Panc1 (cell line): Measurements from ENCODE around the gene TMEM164.

Experiments
- POLR2AphosphoS5 ChIP-seq: IDR thresholded peaks from 2 replicates; pipeline ENCODE4 v1.6.1; 2012; ENCODE audit warnings: mild to moderate bottlenecking, low read depth, low read length, moderate library complexity
- REST ChIP-seq, 2 experiments: IDR thresholded peaks; 2 replicates each; pipeline ENCODE4 v1.6.1; 2011 to 2012; ENCODE audit warnings: low read depth in 2 of 2, control low read depth in 1 of 2, low read length in 1 of 2, mild to moderate bottlenecking in 1 of 2, moderate library complexity in 1 of 2; ENCODE audit not compliant: insufficient read depth in 1 of 2
- SIN3A ChIP-seq: IDR thresholded peaks from 2 replicates; pipeline ENCODE4 v1.6.1; 2012; ENCODE audit warnings: low read depth, mild to moderate bottlenecking, low read length, moderate library complexity, borderline replicate concordance; ENCODE audit not compliant: insufficient read depth
- TF ChIP-seq, protein P1 (sequence below): fragments of 450-650 bp; IDR thresholded peaks from 2 replicates; pipeline ENCODE4 v1.5.1; 2017; ENCODE audit warnings: mild to moderate bottlenecking

GRCh38 chrX:110103344-110103743 is 100.4 kb downstream of the TMEM164 start:
- TF ChIP-seq REST (IDR thresholded peaks at IDR 0.05; ENCODE audit: insufficient read depth in 1 of 2, low read depth in 2 of 2, low read length in 1 of 2): no peak
- TF ChIP-seq, protein P1, sequence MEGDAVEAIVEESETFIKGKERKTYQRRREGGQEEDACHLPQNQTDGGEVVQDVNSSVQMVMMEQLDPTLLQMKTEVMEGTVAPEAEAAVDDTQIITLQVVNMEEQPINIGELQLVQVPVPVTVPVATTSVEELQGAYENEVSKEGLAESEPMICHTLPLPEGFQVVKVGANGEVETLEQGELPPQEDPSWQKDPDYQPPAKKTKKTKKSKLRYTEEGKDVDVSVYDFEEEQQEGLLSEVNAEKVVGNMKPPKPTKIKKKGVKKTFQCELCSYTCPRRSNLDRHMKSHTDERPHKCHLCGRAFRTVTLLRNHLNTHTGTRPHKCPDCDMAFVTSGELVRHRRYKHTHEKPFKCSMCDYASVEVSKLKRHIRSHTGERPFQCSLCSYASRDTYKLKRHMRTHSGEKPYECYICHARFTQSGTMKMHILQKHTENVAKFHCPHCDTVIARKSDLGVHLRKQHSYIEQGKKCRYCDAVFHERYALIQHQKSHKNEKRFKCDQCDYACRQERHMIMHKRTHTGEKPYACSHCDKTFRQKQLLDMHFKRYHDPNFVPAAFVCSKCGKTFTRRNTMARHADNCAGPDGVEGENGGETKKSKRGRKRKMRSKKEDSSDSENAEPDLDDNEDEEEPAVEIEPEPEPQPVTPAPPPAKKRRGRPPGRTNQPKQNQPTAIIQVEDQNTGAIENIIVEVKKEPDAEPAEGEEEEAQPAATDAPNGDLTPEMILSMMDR: no peak
- TF ChIP-seq SIN3A: no peak
- no peak for TF ChIP-seq POLR2AphosphoS5
